Hematopoietic multipotent progenitor cell treated with erythropoietin and hydrocortisone succinate and interleukin-3 and kit ligand, for 15 days (in vitro differentiated cells): ENCODE results near the gene FBXL15.

Experiments
- DNase-seq: peaks from one replicate; pipeline ENCODE4 v3.0.0-alpha.2; 2015; ENCODE audit warnings: low spot score

The FBXL15 gene

GRCh38 chr10:102420714-102421506, at the start of gene FBXL15:
Gene FBXL15, plus strand, starts transcription at chr10:102420836. Its CDS starts 294 bp downstream, at chr10:102421130.
- peak; percentile 98 for DNase-seq

- no peak for DNase-seq
These were observed 49.3 kb upstream of the FBXL15 start for GRCh38 chr10:102371295-102371694.

- no peak for DNase-seq
These were observed 45.4 kb upstream of the FBXL15 start for GRCh38 chr10:102375250-102375649.

GRCh38 chr10:102375867-102376266, 44.8 kb upstream of the FBXL15 start:
- DNase-seq: no peak

GRCh38 chr10:102376901-102377300, 43.7 kb upstream of the FBXL15 start:
- DNase-seq: no peak

GRCh38 chr10:102379383-102379782, 41.3 kb upstream of the FBXL15 start:
- no peak for DNase-seq

- no peak for DNase-seq
These were observed 38.7 kb upstream of the FBXL15 start for GRCh38 chr10:102381983-102382382.

- DNase-seq: no peak
These were observed 37.8 kb upstream of the FBXL15 start for GRCh38 chr10:102382871-102383270.

GRCh38 chr10:102384053-102384452, 36.6 kb upstream of the FBXL15 start:
- no peak for DNase-seq

- DNase-seq: no peak
These were observed 35.8 kb upstream of the FBXL15 start for GRCh38 chr10:102384606-102385429.

- no peak for DNase-seq
These were observed 30.7 kb upstream of the FBXL15 start for GRCh38 chr10:102389894-102390293.

- no peak for DNase-seq
These were observed 28.3 kb upstream of the FBXL15 start for GRCh38 chr10:102392306-102392705.

- DNase-seq: no peak
These were observed 27.1 kb upstream of the FBXL15 start for GRCh38 chr10:102393411-102394078.

- peak; percentile 90 for DNase-seq
These were observed 26.4 kb upstream of the FBXL15 start for GRCh38 chr10:102394079-102394800.

- DNase-seq: peak; percentile 50
These were observed 25.7 kb upstream of the FBXL15 start for GRCh38 chr10:102394801-102395399.

- DNase-seq: peak; percentile 89
These were observed 25.0 kb upstream of the FBXL15 start, which contains the start of gene NFKB2 for GRCh38 chr10:102395400-102396316. Gene NFKB2, plus strand, starts transcription at chr10:102395705. Its CDS starts 255 bp downstream, at chr10:102395960.

GRCh38 chr10:102396317-102396650, 24.4 kb upstream of the FBXL15 start:
- DNase-seq: no peak

GRCh38 chr10:102396730-102397151, 23.9 kb upstream of the FBXL15 start:
- no peak for DNase-seq

GRCh38 chr10:102397222-102398171, 23.1 kb upstream of the FBXL15 start:
- no peak for DNase-seq
